H9 (cell line): Measurements from ENCODE around the gene IL1RAP. TPM values are rescaled to one million over a fixed set of nuclear protein-coding genes. Genes with fewer than 3 reads are reported as not detected.

ENCODE experiments used
- DNase-seq: peaks from one replicate; pipeline ENCODE4 v3.0.0-alpha.2; 2017
- H2AFZ ChIP-seq: one replicate; pipeline ENCODE4 v1.6.1; 2013; ENCODE audit warnings: mild to moderate bottlenecking, low read length, control low read depth, moderate library complexity
- H2AK5ac ChIP-seq: 2 replicates; pipeline ENCODE4 v1.6.1; 2013; ENCODE audit warnings: low read length, control low read depth, mixed read lengths; ENCODE audit not compliant: insufficient read length
- H2BK120ac ChIP-seq: one replicate; pipeline ENCODE4 v1.6.1; 2013; ENCODE audit warnings: low read depth, mild to moderate bottlenecking, low read length, control low read depth, inconsistent platforms; ENCODE audit not compliant: poor library complexity, severe bottlenecking
- H2BK12ac ChIP-seq: 2 replicates; pipeline ENCODE4 v1.6.1; 2013; ENCODE audit warnings: low read length, control low read depth, mixed read lengths, low read depth; ENCODE audit not compliant: insufficient read length
- H2BK15ac ChIP-seq: 2 replicates; pipeline ENCODE4 v1.6.1; 2013; ENCODE audit warnings: low read depth, low read length, control low read depth
- H2BK20ac ChIP-seq: one replicate; pipeline ENCODE4 v1.6.1; 2013; ENCODE audit warnings: low read depth, mild to moderate bottlenecking, low read length, control low read depth, inconsistent platforms; ENCODE audit not compliant: poor library complexity, severe bottlenecking
- H2BK5ac ChIP-seq: 2 replicates; pipeline ENCODE4 v1.6.1; 2013; ENCODE audit warnings: low read length, control low read depth, mixed read lengths; ENCODE audit not compliant: insufficient read length
- H3K14ac ChIP-seq: 2 replicates; pipeline ENCODE4 v1.6.1; 2013; ENCODE audit warnings: low read length, control low read depth; ENCODE audit not compliant: insufficient read depth
- H3K18ac ChIP-seq: 2 replicates; pipeline ENCODE4 v1.6.1; 2013; ENCODE audit warnings: low read depth, mild to moderate bottlenecking, mixed read lengths, low read length, control low read depth; ENCODE audit not compliant: insufficient read length
- H3K23ac ChIP-seq: 2 replicates; pipeline ENCODE4 v1.6.1; 2013; ENCODE audit warnings: low read length, control low read depth, mixed read lengths, low read depth; ENCODE audit not compliant: insufficient read length
- H3K23me2 ChIP-seq: 2 replicates; pipeline ENCODE4 v1.6.1; 2013; ENCODE audit warnings: low read depth, mild to moderate bottlenecking, mixed read lengths, low read length, control low read depth; ENCODE audit not compliant: insufficient read length, poor library complexity, severe bottlenecking
- H3K27ac ChIP-seq: 2 replicates; pipeline ENCODE4 v1.5.1; 2013; ENCODE audit warnings: low read length, control low read depth, mixed read lengths, low read depth; ENCODE audit not compliant: insufficient read length
- H3K27me3 ChIP-seq: 2 replicates; pipeline ENCODE4 v1.6.1; 2013; ENCODE audit warnings: low read length, control low read depth, inconsistent platforms; ENCODE audit not compliant: insufficient read depth
- H3K4ac ChIP-seq: 2 replicates; pipeline ENCODE4 v1.6.1; 2013; ENCODE audit warnings: low read depth, mild to moderate bottlenecking, control low read depth, inconsistent platforms, low read length, moderate library complexity
- H3K4me1 ChIP-seq: 2 replicates; pipeline ENCODE4 v1.6.1; 2013; ENCODE audit warnings: low read length, control low read depth, inconsistent platforms; ENCODE audit not compliant: insufficient read depth
- H3K4me2 ChIP-seq: 2 replicates; pipeline ENCODE4 v1.6.1; 2013; ENCODE audit warnings: low read length, control low read depth, mixed read lengths; ENCODE audit not compliant: insufficient read length, insufficient read depth
- H3K56ac ChIP-seq: 2 replicates; pipeline ENCODE4 v1.6.1; 2013; ENCODE audit warnings: low read depth, mild to moderate bottlenecking, mixed read lengths, low read length, control low read depth; ENCODE audit not compliant: insufficient read length
- H3K79me1 ChIP-seq: 2 replicates; pipeline ENCODE4 v1.6.1; 2013; ENCODE audit warnings: low read depth, mild to moderate bottlenecking, moderate library complexity, low read length, control low read depth, inconsistent platforms; ENCODE audit not compliant: insufficient read depth, poor library complexity, severe bottlenecking
- H3K79me2 ChIP-seq: 2 replicates; pipeline ENCODE4 v1.6.1; 2013; ENCODE audit warnings: low read length, control low read depth, inconsistent platforms; ENCODE audit not compliant: insufficient read depth
- H3K9ac ChIP-seq: 2 replicates; pipeline ENCODE4 v1.6.1; 2013; ENCODE audit warnings: low read length, control low read depth, mixed read lengths; ENCODE audit not compliant: insufficient read length; ENCODE audit errors: extremely low read depth
- H3K9me3 ChIP-seq: one replicate; pipeline ENCODE4 v1.6.1; 2013; ENCODE audit warnings: low read depth, low read length, inconsistent platforms; ENCODE audit not compliant: control insufficient read depth
- H3T11ph ChIP-seq: one replicate; pipeline ENCODE4 v1.6.1; 2013; ENCODE audit warnings: mild to moderate bottlenecking, low read length, control low read depth, inconsistent platforms
- H4K20me1 ChIP-seq: one replicate; pipeline ENCODE4 v1.6.1; 2013; ENCODE audit not compliant: control insufficient read depth, insufficient read length, insufficient read depth
- H4K5ac ChIP-seq: 2 replicates; pipeline ENCODE4 v1.6.1; 2013; ENCODE audit warnings: low read depth, mild to moderate bottlenecking, mixed read lengths, low read length, control low read depth; ENCODE audit not compliant: insufficient read length
- H4K8ac ChIP-seq: replicated peaks from 2 replicates; pipeline ENCODE4 v1.6.1; 2013; ENCODE audit warnings: low read length, control low read depth, mixed read lengths, low read depth; ENCODE audit not compliant: insufficient read length
- H4K91ac ChIP-seq: 2 replicates; pipeline ENCODE4 v1.6.1; 2013; ENCODE audit warnings: low read depth, mild to moderate bottlenecking, moderate library complexity, mixed read lengths, low read length, control low read depth; ENCODE audit not compliant: insufficient read length
- H3K27ac Mint-ChIP-seq, 3 experiments: 2 replicates in 2 of 3; 3 replicates in 1 of 3; pipeline ENCODE4 v1.8.0; 2020 to 2021; ENCODE audit warnings: mixed read lengths in 3 of 3, mild to moderate bottlenecking in 1 of 3, moderate library complexity in 1 of 3
- H3K27me3 Mint-ChIP-seq: 2 replicates; pipeline ENCODE4 v1.8.0; 2021; ENCODE audit warnings: low read depth, mild to moderate bottlenecking, moderate library complexity, mixed read lengths
- H3K36me3 Mint-ChIP-seq, 3 experiments: 2 replicates in 2 of 3; 3 replicates in 1 of 3; pipeline ENCODE4 v1.8.0; 2020 to 2021; ENCODE audit warnings: low read depth in 3 of 3, mixed read lengths in 3 of 3; ENCODE audit not compliant: insufficient read depth in 1 of 3
- H3K4me1 Mint-ChIP-seq, 2 experiments: 2 replicates each; pipeline ENCODE4 v1.8.0; 2020; ENCODE audit warnings: mixed read lengths in 2 of 2
- H3K4me3 Mint-ChIP-seq, 2 experiments: 2 replicates in 1 of 2; 3 replicates in 1 of 2; pipeline ENCODE4 v1.8.0; 2020 to 2021; ENCODE audit warnings: mild to moderate bottlenecking in 2 of 2, mixed read lengths in 2 of 2, moderate library complexity in 1 of 2
- H3K9me3 Mint-ChIP-seq, 2 experiments: 2 replicates in 1 of 2; 3 replicates in 1 of 2; pipeline ENCODE4 v1.8.0; 2020; ENCODE audit warnings: mild to moderate bottlenecking in 2 of 2, mixed read lengths in 2 of 2, moderate library complexity in 1 of 2
- CTCF ChIP-seq: fragments of 200-600 bp; sonication (generic); conservative IDR thresholded peaks from 3 replicates; pipeline ENCODE4 v1.8.0; 2021; ENCODE audit warnings: antibody characterized with exemption, mild to moderate bottlenecking
- WGBS: extraction: QIAGEN DNeasy Blood & Tissue Kit; methylation state at CpG from one replicate; pipeline ENCODE4 v1.1.7; 2013; ENCODE audit warnings: missing lambda C conversion rate, low lambda C conversion rate, mixed read lengths; ENCODE audit not compliant: insufficient read length; ENCODE audit errors: extremely low coverage; 5-methylcytosine and 5-hydroxymethylcytosine counted together
- total RNA-seq: library from RNA; stranded (reverse); gene quantifications from 2 replicates; pipeline ENCODE4 v1.2.1, GENCODE V29; 2021

The IL1RAP gene
- total RNA-seq, 1 experiment from 2014 or later, result 4.6 TPM

- H3K79me1 ChIP-seq, result no peaks in the 10 kb centered on the region
- no peak overlapping the region for H3K23ac ChIP-seq
- no peaks in the 10 kb centered on the region for H3K36me3 Mint-ChIP-seq
- no peak overlapping the region for H3K9ac ChIP-seq
- H3K18ac ChIP-seq, result no peak overlapping the region
- no peaks in the 10 kb centered on the region for H3K27me3 ChIP-seq
- no peak overlapping the region for H2BK12ac ChIP-seq
- H2BK15ac ChIP-seq, result no peak overlapping the region
- no peak overlapping the region for H2BK120ac ChIP-seq
- H3K14ac ChIP-seq, result no peak overlapping the region
- no peak overlapping the region for H4K91ac ChIP-seq
- H2BK5ac ChIP-seq, result no peak overlapping the region
- H3K4ac ChIP-seq, result no peak overlapping the region
- no peak for DNase-seq
- no peak for TF ChIP-seq CTCF
- H2BK20ac ChIP-seq, result no peak overlapping the region
- H4K8ac ChIP-seq, result no peak overlapping the region
- no peak overlapping the region for H3K27ac ChIP-seq
- H3K9me3 Mint-ChIP-seq, result no peaks in the 10 kb centered on the region
- no peaks in the 10 kb centered on the region for H4K20me1 ChIP-seq
- no peaks in the 10 kb centered on the region for H3K27me3 Mint-ChIP-seq
- H3K79me2 ChIP-seq, result no peaks in the 10 kb centered on the region
- no CpG with 5 or more reads among the region's 3 CpGs for WGBS
- peaks cover 1% of the 10 kb centered on the region; the same call in 1 of the 2 replicates for H3K4me1 ChIP-seq
- no peak overlapping the region for H3T11ph ChIP-seq
- H3K4me2 ChIP-seq, result no peak overlapping the region
- peaks cover 5 to 8% of the 10 kb centered on the region in 2 experiments for H3K4me1 Mint-ChIP-seq
- H4K5ac ChIP-seq, result no peak overlapping the region
- no peak overlapping the region for H3K4me3 Mint-ChIP-seq
- no peak overlapping the region for H2AFZ ChIP-seq
- H3K9me3 ChIP-seq, result no peaks in the 10 kb centered on the region
- no peak overlapping the region for H3K56ac ChIP-seq
- no peak overlapping the region for H3K27ac Mint-ChIP-seq
- no peak overlapping the region for H2AK5ac ChIP-seq
- no peaks in the 10 kb centered on the region for H3K23me2 ChIP-seq
Measured at GRCh38 chr3:190497811-190498210, 16.1 kb upstream of the IL1RAP start.
